ENCODE measurements around the gene CANT1.

CANT1 gene

DNA sequence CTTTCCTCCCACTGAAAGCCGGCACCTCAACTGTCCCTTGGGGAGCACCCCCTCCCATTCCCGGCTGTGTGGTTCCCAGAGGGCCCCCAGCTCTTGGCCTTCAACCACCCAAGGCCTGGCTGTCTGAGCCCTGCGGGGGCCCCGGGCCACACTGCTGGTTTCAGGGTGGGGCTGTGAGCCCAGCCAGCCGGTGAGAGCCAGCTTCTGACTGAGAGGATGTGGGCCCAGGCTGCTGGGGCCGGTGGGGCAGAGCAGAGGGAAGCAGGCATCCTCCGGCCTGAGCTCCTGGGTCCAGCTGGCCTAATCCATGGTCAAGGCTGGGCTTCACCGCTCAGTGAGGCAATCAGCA is 29.0 kb downstream of the CANT1 start:
- H3K27ac Mint-ChIP-seq = peak overlapping the region in 2 of 3 experiments; percentile 26 to 98
- H3K4me1 Mint-ChIP-seq = peaks cover 20% of the 10 kb centered on the region
- no peak overlapping the region for H3K4me3 Mint-ChIP-seq
- H3K9me3 Mint-ChIP-seq = no peaks in the 10 kb centered on the region
- TF ChIP-seq, protein P1, sequence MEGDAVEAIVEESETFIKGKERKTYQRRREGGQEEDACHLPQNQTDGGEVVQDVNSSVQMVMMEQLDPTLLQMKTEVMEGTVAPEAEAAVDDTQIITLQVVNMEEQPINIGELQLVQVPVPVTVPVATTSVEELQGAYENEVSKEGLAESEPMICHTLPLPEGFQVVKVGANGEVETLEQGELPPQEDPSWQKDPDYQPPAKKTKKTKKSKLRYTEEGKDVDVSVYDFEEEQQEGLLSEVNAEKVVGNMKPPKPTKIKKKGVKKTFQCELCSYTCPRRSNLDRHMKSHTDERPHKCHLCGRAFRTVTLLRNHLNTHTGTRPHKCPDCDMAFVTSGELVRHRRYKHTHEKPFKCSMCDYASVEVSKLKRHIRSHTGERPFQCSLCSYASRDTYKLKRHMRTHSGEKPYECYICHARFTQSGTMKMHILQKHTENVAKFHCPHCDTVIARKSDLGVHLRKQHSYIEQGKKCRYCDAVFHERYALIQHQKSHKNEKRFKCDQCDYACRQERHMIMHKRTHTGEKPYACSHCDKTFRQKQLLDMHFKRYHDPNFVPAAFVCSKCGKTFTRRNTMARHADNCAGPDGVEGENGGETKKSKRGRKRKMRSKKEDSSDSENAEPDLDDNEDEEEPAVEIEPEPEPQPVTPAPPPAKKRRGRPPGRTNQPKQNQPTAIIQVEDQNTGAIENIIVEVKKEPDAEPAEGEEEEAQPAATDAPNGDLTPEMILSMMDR (IDR thresholded peaks at IDR 0.05; ENCODE audit: unreplicated experiment in 3 of 3) = no peak
- H3K27me3 Mint-ChIP-seq (ENCODE audit: low read depth) = no peaks in the 10 kb centered on the region
- H3K36me3 Mint-ChIP-seq (ENCODE audit: low read depth) = no peaks in the 10 kb centered on the region

DNA sequence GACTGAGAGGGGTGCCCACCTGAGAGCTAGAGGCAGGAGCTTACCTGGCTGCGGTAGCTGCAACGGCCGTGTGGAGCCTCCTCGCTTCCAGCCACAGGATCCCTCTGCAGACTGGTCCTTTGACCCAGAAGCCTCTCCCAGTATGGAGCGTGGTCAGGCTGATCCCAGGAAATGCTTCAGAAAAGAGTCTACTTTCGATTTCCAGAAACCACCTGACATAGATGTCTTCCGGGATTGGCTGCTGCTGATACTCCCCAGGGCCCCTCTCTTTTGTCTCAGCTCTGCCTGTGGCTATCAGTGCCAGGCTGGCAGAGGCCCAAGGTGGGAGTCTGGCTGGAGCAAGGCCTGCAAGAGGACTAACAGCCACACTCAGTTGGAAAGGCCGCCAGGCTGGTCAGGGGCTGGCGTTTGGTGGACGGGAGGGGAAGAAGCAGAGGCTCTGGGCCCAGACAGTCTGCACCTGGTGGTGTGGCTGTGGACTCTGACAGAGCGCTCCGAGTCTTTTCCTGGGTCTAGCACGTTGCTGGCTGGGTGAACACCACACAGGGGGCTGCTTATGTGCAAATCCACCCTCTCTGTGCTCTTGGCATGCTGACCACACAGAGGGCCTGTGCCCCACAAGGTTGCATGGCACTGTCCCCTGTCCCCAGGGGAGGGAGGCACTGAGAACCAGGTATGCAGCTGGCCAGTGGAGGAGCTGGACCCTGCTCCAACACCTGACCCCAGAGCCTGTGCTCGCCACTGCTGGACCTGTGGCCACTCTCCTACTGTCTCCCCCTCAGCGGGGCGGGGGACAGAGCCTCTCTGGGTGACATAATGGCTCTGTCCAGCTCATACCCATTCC is 29.6 kb downstream of the CANT1 start, which contains the start of gene LGALS3BP:
TSS of gene LGALS3BP (minus strand) at position 144 of the 844 bp plus-strand sequence. CDS start 2,732 bp downstream, outside the sequence.
- Mint-ChIP-seq H3K27me3 (ENCODE audit: low read depth) (peaks cover 3% of the 10 kb centered on the region), H3K9me3 (no peaks in the 10 kb centered on the region), H3K4me1 (peaks cover 25% of the 10 kb centered on the region), H3K27ac (peak within 1 kb of the TSS; percentile 86 to 98 (median 94)), H3K4me3 (peak within 1 kb of the TSS in 2 of 3 experiments; percentile 60 to 72), H3K36me3 (ENCODE audit: low read depth) (no peaks in the 10 kb centered on the region)
- TF ChIP-seq, protein P1 (IDR thresholded peaks at IDR 0.05; ENCODE audit: unreplicated experiment in 3 of 3) = no peak

DNA sequence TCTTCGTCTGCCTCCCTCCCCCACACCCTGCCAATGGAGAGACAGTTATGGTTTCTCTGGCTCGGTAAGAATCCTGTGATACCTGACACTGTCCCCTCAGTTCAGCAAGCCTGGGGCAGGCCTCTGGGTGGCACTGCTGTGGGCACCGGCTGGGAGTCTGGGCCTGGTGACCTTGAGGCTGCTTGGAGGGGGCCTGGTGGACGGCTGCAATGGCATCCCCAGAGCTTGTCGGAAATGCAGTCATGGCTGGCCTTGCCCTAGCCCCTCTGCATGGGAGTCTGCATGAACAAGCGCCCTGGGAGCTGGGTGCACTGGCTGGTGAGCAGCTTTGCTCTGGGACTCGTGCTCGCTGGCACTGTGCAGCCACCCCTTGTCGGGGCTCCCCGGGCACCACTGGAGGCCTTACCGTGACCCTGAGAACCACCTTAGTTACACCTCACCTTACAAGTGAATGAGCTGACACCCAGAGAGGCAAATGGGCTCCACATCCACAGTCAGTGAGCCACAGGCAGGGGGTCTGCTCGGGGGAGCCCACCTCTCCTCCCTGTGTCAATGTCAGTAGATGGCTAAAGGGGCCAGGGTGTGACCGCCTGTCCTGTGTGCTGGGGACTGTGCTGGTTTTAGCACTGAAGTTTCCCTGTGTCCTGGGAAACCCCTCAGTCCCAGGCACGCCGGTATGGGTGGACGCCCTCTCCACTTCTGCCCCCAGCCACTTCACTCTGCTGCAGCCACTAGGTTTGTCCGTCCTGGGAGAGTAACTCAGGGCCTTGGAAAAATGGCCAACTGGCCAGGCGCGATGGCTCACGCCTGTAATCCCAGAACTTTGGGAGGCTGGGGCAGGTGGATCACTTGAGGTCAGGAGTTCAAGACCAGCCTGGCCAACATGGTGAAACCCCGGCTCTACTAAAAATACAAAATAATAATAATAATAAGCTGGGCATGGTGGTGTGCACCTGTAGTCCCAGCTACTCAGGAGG is 31.3 kb downstream of the CANT1 start:
- Mint-ChIP-seq H3K27ac (peak overlapping the region in 2 of 3 experiments; percentile 37 to 62), H3K36me3 (ENCODE audit: low read depth) (no peaks in the 10 kb centered on the region), H3K9me3 (no peaks in the 10 kb centered on the region), H3K27me3 (ENCODE audit: low read depth) (peaks cover 3% of the 10 kb centered on the region), H3K4me1 (peaks cover 30% of the 10 kb centered on the region), H3K4me3 (peak overlapping the region in 2 of 3 experiments; percentile 41 to 58)
- TF ChIP-seq, protein P1 (IDR thresholded peaks at IDR 0.05; ENCODE audit: unreplicated experiment in 3 of 3) = no peak

DNA sequence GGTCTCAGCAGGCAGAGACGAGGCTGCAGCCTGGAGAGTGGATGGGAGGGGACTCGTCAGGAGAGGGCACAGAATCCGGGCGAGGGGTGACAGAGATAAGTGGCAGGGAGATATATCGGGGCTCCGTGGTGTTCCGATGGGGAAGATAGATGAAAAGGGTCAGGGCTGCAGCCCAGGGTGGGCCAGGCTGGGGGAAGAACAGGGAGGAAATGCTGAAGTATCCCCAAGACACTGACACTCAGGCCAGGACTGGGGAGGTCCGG is 32.0 kb downstream of the CANT1 start:
- peak overlapping the region in 2 of 3 experiments; percentile 37 to 62 for H3K27ac Mint-ChIP-seq
- H3K27me3 Mint-ChIP-seq (ENCODE audit: low read depth) = peaks cover 3% of the 10 kb centered on the region
- no peaks in the 10 kb centered on the region for H3K36me3 Mint-ChIP-seq (ENCODE audit: low read depth)

DNA sequence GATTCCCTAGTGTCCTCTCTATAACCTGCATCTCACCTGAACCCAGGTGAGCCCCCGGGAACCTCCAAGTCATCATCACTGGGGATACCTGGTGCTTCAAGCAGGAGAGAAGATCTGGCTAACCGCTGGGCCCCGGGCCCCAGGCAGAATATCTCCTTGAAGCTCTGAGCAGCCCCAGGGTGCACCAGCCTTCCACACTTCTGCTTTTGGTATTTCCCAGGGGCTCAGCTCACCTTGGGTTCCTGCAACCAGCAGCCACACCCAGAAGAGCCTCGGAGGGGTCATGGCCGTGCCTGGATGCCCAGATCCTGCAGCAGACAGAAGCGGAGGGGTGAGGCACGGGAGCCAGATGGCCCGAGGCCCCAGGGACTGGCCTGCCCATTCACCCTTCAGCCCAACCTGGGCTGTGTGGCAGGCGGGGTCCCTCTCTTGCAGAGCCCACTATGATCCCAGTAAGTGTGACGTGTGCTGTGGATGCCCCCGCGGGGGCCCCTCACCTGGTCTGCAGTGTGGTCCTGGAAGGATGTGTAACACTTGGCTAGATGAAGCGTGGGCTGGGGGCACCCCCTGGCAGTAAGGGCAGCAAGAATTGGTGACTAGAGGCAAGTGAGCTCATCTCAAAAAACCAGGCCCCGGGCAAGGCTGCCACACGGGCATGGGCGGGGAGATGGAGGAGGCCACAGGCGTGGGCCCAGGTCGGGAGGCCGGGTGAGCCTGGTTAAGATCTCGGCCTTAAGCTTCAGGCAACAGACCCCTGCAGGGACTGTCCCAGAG is 32.5 kb downstream of the CANT1 start:
- TF ChIP-seq, protein P1 (IDR thresholded peaks at IDR 0.05; ENCODE audit: unreplicated experiment in 3 of 3) = no peak
- Mint-ChIP-seq H3K27ac (peak overlapping the region in 2 of 3 experiments; percentile 37 to 62), H3K36me3 (ENCODE audit: low read depth) (no peaks in the 10 kb centered on the region), H3K4me3 (peak overlapping the region; percentile 37 to 58 (median 41)), H3K9me3 (no peaks in the 10 kb centered on the region), H3K4me1 (peaks cover 35% of the 10 kb centered on the region), H3K27me3 (ENCODE audit: low read depth) (peaks cover 3% of the 10 kb centered on the region)

More for the DNA sequence above, 32.0 kb downstream of the CANT1 start:
- no peaks in the 10 kb centered on the region for H3K9me3 Mint-ChIP-seq
- H3K4me3 Mint-ChIP-seq = peak overlapping the region in 2 of 3 experiments; percentile 41 to 58
- H3K4me1 Mint-ChIP-seq = peaks cover 30% of the 10 kb centered on the region
- TF ChIP-seq, protein P1 (IDR thresholded peaks at IDR 0.05; ENCODE audit: unreplicated experiment in 3 of 3) = no peak
